Stimulated activated CD8-positive, alpha-beta memory T cell treated with anti-CD3 and anti-CD28 coated beads, Interleukin-4, amount 100 ng/mL, for 24 hours (primary cell): ENCODE results near the gene EVL.
"Not testable (repeated sequence)": the region's sequence is repeated elsewhere in the genome, so short reads cannot be mapped to it uniquely, and the experiment has no call there.

Experiments used
- DNase-seq: peaks from one replicate; pipeline ENCODE4 v3.0.0-alpha.2; 2020; ENCODE audit warnings: low read depth

Gene EVL

GRCh38 chr14:100147691-100148464 is 82.7 kb downstream of the EVL start:
- no peak for DNase-seq

- DNase-seq = no peak
Measured at GRCh38 chr14:100148837-100149731, 83.9 kb downstream of the EVL start.

GRCh38 chr14:100149851-100150611 is 84.8 kb downstream of the EVL start:
- no peak for DNase-seq

GRCh38 chr14:100150932-100151587 is 85.8 kb downstream of the EVL start:
- DNase-seq = no peak

- no peak for DNase-seq
Measured at GRCh38 chr14:100152091-100152490, 86.9 kb downstream of the EVL start.

- DNase-seq = no peak
Measured at GRCh38 chr14:100153560-100153959, 88.3 kb downstream of the EVL start.

- no peak for DNase-seq
Measured at GRCh38 chr14:100155049-100155621, 89.9 kb downstream of the EVL start.

GRCh38 chr14:100155756-100156616 is 90.8 kb downstream of the EVL start:
- DNase-seq = no peak

- no peak for DNase-seq
Measured at GRCh38 chr14:100156776-100157175, 91.6 kb downstream of the EVL start.

GRCh38 chr14:100157548-100158232 is 92.5 kb downstream of the EVL start:
- not testable (repeated sequence) for DNase-seq

GRCh38 chr14:100158566-100159093 is 93.4 kb downstream of the EVL start:
- no peak for DNase-seq

GRCh38 chr14:100159094-100159864 is 94.1 kb downstream of the EVL start, which contains the start of gene DEGS2:
Gene DEGS2, minus strand, starts transcription at chr14:100159645. Its CDS starts 58 bp downstream, at chr14:100159587.
- DNase-seq = peak; percentile 35

GRCh38 chr14:100159865-100160533 is 94.8 kb downstream of the EVL start:
- no peak for DNase-seq

- DNase-seq = no peak
Measured at GRCh38 chr14:100160534-100160916, 95.3 kb downstream of the EVL start.

GRCh38 chr14:100165376-100165775 is 100.2 kb downstream of the EVL start:
- DNase-seq = no peak

- DNase-seq = no peak
Measured at GRCh38 chr14:100165831-100166440, 100.7 kb downstream of the EVL start.

- no peak for DNase-seq
Measured at GRCh38 chr14:100168506-100168905, 103.3 kb downstream of the EVL start.

- DNase-seq = no peak
Measured at GRCh38 chr14:100170880-100171279, 105.7 kb downstream of the EVL start.
